GM18861 (cell line): ENCODE data around the gene CMTM5.
"Not testable (repeated sequence)": the region's sequence is repeated elsewhere in the genome, so short reads cannot be mapped to it uniquely, and the experiment has no call there.

Source experiments
- ATAC-seq: cut with Tn5 transposase; IDR thresholded peaks from one replicate; pipeline ENCODE4 v1.9.1; 2021; ENCODE audit not compliant: unreplicated experiment

Gene CMTM5

DNA sequence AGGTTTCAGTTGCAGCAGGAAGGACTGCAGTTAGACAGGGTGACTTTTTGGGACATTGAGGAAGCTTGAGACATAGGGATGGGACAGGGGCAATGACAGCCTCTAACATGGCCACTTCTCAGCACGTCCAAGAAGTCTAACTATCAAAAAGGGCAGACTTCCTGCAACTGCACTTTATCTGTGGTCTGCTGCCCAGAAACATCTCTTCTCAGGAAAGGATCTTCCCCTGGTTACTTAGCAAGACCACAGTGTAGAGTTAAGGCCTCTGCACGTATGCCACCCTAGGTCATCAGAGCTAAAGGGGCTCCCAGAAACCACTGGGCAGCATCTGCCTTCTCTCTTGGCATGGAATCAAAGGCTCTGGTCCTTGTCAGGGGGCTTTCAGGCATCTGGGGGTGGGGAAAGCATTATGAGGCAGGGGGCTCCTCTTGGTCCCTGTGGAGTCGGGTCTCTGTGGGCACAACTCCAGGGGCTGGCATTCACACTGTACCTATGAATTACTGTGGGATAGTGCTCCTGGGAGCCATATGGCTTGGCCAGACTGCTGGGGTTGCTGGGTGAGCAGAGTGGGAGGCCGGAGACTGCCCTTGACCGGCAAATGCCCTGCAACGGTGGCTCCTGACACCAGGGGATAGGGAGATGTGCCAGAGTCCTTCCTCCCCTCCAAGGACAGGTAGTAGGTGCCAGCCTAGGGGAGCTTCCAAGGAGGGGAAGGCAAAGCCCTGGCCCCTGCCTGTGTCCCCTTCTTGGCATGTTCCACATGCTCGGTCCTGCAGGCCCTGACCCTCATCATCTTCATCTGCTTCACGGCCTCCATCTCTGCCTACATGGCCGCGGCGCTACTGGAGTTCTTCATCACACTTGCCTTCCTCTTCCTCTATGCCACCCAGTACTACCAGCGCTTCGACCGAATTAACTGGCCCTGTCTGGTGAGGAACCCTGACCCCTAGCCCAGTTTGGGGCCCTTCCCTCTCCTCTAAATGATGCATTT is 1.0 kb downstream of the CMTM5 start:
- no peak for ATAC-seq

DNA sequence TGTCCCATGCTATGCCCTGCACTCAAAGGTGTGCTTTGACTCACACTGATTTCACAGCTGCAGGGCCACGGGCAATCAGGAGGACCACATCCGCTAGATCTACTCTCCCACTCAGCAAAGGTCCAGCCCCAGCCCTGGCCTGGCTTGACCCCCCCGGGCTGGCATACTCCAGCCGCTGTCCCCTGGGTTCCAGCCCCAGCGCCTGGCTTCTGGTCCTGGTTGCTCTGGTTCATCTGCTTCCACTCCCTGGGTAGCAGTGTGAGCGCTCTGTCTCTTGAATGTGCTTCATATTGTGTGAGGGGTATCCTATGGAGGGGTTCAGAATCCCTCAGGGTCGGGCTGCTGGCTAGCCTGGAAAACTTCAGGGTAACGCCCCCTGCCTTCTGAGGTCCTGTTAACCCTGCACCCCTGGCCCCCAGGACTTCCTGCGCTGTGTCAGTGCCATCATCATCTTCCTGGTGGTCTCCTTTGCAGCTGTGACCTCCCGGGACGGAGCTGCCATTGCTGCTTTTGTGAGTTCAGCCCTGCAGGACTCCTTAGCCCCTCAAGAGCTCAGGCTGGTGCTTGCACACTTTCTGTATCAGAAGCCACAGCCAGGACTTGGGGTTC is 1.9 kb downstream of the CMTM5 start:
- ATAC-seq = no peak

DNA sequence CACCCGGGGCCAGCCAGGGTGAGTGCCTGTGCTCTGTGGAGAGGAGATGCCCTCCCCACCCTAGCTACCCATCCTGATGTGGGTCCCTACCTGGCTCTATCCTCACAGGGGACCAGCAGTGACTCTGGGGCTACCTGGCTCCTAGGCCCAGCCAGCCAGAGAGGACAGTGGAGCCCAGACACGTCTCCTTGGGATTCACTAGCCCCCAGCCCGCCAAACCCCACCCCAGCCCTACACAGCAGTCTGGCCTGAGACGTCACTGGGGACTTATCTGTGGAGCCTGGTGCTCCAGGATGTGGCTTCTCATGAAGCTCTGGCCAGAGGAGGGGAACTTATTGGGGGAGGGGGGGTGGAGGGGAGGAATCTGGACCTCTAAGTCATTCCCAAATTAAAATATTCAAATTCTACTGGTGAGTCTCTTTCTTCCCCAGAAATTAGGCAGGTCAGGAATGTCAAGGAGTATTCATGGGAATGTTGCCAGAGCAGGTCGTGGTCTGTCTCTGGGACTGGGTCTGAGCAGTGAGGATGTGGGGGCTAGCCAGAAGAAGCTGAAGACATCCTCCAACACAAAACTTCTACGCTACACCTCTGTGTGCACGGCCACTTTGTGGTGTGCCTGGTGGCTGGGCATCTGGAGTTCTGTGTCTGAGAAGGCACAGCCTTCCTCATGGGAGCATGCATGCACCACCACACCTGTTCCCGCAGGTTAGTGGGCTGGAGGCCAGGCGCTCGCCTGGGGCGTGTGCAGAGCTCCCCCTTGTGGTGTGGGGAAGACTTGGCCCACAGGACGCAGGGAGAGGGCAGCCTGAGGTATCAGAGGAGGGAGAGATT is 2.7 kb downstream of the CMTM5 start:
- ATAC-seq = no peak

DNA sequence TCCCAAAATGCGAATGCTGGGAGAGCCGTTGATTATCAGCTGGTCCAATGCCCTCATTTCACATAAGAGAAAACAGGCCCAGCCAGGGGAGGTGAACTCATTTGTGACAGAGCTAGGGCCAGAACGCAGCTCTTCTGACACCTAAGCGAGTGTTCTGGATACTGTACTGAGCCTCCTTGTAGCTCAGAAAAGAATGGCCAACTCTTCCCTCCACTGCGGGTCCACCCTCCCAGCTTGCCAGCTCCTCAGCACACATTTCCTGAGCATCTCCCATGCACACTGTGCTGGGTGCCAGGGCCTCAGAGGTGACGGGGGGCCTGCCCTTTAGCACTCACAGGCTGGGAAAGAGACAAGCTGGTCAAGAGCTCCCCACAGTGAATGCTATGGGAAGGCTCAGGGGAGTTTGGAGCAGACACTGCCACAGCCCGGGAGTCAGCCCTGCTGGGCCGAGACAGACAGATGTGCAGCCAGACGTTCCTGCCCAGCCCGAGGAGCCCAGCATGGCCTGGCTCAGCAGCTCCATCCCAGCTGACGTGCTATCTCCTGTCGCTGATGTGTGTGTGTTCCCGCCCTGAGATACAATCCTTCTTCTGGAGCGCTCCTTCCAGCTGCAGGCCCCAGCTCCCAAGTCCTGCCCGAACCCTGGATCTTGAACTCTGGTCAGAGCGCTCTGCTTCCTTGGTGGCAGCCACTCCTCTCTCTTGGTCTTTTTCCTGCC is 3.5 kb downstream of the CMTM5 start:
- ATAC-seq = no peak

DNA sequence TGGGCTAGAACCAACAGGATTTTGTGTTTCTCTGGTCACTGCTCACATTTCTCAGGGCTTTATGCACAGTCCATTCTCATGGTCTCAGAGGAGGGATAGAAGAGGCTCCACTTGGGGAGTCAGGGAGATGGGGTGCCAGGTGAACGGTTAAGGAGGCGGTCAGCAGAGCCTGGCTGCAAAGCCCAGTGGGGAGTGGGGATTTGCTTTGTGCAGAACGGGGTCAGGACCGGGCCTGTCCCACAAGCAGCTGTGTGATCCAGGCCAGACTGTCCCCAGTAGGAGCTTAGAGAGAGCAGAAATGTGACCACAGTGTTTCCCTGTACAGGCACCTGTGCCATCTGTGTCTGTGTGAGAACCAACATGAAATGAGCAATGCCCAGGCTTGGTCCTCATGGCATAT is 4.1 kb downstream of the CMTM5 start:
- ATAC-seq = no peak

DNA sequence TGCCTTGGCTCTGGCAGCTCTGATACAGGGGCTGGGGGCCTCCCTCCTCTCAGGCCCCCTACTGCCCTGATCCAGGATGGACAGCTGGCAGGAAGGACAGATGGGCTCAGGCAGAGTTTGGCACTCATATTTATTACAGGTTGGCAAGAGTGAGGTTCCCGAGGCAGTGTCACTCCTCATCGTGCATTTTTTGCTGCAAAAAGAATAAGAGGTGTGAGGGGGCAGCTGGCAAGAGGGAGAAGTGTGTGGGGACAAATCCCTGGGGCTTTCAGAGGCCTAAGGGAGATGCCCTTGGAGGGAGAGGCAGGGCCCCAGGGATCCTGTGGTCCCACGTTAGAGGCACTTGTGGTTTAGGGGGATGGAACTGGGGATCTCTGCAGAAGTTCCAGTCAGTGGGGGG is 5.0 kb downstream of the CMTM5 start:
- no peak for ATAC-seq

DNA sequence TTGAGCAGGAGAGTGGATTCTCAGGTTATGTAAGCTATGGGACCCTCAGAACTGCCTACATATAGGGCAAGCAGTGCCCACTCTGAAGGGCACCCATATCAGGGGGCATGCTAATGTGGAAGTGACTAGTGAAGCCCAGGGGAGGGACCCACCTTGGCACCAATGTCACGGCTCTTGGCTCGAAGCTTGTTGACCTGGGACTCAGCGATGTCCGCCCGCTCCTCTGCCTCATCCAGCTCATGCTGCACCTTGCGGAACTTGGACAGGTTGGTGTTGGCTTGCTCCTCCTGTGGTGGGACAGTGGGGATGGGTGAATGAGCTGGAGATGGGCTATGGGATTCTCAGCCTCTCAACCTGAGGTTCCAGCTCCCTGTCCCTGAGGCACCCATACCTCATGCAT is 5.4 kb downstream of the CMTM5 start:
- ATAC-seq = no peak

DNA sequence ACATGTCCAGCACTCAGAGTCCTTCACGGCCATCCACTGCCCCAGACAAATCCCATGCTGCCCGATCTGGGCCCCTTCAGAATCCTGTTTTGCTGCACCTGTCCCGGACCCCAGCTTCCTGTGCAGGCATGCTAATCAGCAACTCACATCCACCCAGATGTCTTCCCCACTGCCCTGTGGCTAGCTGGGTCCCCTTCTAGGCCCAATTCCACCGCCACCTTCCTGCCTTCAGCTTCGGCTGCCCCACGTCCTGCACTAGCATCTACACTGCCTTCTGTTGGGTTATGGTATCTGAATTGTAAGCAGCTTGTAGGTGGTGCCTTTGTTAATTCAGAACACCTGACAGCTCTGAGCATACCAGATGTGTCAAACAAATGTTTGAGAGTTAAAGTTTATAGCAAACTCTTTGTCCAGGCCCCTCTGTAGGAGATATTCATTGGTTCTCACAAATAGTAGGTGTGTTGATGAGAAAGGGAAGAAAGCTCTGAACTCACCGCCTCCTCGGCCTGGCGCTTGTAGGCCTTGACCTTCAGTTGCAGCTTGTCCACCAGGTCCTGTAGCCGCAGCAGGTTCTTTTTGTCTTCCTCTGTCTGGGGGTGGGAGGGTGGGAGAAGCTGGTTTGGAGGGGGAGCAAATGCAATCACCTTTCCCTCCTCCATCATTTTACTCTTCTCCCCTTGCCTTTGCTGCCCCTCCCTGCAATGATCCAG is 6.0 kb downstream of the CMTM5 start:
- no peak for ATAC-seq

DNA sequence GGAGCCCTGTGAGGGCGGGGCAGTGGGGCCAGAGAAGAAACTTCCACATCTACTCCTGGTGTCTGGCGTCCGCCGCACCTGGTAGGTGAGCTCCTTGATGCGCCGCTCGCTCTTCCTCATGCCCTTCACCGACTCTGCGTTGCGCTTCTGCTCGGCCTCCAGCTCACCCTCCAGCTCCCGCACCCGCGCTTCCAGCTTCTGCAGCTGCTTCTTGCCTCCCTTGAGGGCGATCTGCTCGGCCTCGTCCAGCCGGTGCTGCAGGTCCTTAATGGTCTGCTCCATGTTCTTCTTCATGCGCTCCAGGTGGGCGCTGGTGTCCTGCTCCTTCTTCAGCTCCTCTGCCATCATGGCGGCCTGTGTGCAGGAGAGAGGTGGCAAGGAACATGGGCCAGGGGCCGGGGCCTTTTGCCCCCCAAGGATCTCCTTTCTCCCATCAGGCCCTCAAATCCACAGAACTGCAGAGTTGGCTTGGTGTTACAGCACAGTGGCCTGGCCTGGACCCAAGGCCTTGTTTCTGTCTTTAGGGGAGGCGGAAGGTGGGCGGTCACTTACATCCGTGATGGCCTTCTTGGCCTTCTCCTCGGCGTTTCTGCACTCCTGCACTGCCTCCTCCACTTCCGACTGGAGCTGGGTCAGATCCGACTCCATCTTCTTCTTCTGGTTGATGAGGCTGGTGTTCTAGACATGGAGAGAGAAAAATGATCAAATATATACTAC is 7.7 kb downstream of the CMTM5 start:
- no peak for ATAC-seq

DNA sequence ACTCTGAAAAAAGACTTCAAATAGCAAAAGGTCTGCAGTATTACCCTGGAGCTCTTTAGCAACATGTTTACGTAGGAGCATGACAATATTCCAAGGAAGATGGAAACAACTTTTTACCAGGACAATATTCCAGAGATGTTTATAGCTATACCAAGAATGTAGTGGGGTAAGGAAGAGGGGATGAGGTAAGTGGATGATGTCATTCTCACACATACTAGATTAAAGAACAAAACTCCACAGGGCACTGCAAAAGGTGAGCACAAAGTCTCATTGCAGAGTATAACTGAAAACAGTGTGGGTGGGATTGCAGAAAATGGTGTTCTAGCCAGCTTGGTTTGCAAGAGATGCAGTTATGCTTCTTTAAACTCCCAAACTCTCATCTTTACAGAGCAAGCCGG is 8.4 kb downstream of the CMTM5 start:
- ATAC-seq = no peak

DNA sequence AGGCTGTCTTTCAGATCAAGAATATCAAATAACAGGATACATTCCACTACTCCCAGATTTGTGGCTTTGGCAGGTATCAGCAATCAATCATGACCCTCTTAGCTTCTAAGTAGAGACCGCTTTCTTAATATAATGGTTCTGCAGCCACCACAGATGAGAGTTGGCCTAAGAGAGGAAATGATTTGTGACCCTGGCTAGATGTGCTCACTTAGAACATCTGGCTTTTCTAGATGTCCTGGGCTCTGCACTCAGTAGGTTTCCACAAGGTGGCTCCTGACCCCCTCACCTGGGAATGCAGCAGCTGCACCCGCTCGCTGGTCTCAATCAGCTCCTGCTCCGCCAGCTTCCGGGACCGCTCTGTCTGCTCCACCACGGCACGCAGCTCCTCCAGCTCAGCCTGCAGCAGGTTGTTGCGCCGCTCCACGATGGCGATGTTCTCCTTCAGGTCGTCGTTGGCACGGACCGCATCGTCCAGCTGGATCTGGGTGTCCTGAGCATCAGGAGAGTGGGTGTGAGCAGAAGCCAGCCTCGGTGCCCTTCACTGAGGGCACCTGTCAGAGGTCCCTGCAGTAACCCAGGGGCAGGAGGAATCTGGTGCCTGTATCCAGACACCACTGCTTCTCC is 8.9 kb downstream of the CMTM5 start:
- no peak for ATAC-seq

DNA sequence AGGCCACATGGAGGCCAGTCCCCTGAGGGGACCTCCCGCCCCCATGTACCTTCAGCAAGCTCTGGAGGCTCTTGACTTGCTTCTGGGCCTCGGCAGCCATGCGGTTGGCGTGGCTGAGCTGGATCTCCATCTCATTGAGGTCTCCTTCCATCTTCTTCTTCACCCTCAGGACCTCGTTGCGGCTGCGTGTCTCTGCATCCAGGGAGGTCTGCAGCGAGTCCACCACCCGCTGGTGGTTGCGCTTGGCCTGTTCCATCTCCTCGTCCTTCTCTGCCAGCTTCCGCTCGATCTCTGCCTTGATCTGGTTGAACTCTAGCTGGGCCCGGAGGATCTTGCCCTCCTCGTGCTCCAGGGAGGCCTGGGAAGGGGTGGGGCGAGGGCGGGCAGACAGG is 9.4 kb downstream of the CMTM5 start:
- not testable (repeated sequence) for ATAC-seq

DNA sequence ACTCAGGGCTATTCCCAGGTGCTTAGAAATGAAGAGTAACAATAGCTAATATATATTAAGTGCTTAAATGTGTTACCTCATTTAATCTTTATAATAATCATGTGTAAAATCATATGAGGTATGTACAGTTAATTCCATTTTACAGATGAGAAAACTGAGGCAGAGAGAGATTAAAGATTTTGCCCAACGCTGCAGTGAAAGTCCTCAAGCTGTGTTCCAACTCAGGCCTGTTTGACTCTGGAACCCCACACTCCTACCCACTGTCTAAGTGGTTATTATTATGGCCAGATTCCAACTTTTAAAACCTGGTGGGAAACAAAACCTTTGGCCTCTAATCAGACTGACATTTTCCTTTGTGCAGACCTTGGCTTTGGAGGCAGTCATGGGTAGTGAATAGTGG is 10.2 kb downstream of the CMTM5 start:
- ATAC-seq = no peak

DNA sequence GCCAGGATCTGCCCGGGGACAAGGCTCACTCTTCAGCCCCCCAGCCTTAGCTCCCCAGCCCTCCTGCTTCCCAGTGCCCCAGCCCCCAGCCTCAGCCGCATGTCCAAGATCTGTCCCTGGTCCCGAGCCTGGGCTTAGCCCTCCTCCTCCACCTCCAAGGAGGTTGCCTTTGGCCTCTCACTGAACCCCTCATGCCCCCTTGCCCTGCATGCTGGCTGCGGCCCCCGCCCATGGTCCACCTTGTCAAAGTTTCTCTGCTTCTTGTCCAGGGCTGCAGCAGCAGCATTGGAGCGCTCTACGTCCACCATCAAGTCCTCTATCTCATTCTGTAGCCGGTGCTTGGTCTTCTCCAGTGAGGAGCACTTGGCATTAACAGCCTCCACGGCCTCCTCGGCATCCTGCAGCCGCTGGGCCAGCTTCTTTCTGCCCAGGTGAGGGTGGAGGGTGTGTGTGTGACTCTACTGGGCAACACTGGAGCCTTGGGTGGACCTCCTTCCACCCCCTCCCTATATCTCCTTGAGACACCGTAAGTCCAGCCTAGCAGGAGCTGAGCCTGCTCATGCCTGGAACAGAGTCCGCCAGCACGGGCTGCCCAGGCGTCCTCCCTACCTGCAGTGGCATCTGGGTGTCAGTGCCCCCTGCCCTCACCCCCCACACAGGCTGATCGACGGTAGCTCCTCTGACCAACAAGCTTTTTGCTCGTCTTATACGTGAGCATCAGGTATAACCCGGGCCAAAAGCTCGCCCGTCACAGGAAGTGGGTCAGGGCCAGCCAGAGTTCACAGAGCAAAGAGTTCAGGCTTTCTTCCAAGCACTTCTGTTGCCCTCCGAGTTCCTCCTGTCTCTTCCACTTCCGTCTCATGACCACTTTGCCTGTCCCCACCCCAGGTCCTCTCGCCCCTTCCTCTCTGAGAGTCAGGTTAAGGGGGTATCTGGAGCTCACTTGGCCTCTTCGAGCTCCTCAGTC is 11.4 kb downstream of the CMTM5 start:
- no peak for ATAC-seq

DNA sequence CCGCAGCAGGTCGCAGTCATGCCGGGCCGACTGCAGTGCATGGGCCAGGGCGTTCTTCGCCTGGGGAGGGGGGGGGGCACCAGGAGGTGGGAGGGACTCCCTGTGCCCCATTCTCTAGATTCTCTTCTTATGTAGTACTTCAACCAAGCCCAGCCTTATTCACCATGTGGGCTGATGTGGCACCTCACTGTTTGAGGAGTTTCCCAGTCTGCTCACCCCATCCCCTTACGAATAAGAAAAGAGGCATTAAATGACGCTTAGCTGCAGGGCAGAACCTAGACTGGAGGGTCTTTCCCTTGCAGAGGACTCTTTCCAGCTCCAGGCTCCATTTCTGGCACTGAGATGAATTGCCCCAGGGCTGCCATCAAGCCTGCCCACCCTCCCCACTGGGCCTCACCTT is 12.2 kb downstream of the CMTM5 start:
- ATAC-seq = no peak

DNA sequence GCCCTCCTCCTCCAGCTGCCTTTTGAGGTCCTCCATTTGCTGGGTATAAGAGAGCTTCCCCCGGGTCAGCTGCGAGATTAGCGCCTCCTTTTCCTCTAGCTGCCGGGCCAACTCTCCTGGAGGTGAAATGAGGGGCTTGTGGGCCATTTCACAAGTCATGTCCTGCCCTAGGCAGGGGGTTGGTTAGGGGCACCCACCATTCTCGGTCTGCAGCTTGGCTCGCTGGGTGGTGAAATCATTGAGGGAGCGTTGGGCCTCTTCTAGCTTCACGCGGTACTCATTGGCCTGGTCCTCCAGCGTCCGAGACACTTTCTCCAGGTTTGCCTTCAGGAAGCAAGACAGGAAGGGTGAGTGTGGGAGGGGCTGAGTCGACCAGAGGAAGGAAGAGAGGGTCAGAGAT is 12.6 kb downstream of the CMTM5 start:
- ATAC-seq = no peak

DNA sequence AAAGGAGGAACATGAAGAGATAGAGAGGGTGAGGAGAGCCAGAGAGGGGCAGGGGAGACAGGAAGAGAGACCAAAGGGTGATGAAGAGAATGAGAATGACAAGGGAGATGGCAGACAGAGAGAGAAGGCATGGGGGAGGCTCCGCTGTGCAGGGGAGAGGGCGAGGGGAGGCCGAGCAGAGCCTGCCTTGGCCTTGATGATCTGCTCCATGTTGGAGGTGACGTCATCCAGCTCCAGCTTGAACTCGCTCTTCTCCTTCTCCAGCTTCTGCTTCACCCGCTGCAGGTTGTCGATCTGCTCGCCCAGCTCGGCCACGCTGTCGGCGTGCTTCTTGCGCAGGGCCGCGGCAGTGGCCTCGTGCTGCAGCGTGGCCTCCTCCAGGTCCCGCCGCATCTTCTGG is 13.0 kb downstream of the CMTM5 start:
- not testable (repeated sequence) for ATAC-seq

DNA sequence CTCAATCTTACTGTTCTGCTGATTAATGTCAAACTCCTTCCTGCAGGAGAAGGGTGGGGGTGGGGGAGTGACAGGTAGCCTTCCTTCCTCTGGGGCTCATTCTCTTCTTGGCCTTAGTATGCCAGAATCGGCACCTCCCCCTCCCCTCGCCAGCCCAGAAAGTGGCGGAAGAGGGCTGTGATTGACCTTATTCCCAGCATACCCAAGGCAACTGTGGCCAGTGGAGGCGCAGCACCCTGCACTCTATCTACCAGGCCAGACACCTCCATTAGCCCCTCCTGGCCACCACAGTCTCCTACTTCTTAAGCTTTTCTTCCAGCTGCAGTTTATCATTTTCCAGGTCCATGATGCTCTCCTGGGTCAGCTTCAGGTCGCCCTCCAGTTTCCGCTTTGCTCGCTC is 15.8 kb downstream of the CMTM5 start:
- ATAC-seq = no peak
